ENCODE data around the gene RPS2. TPM values are rescaled to one million over a fixed set of nuclear protein-coding genes. Genes with fewer than 3 reads are reported as not detected.
A peak's percentile ranks its signal among the peaks of the same experiment; 100 is the strongest.

Gene RPS2
- total RNA-seq, 1 experiment from 2014 or later: 4,836 TPM

GRCh38 chr16:1929105-1929504 lies 35.5 kb downstream of the RPS2 start:
- no peak for DNase-seq (ENCODE audit: unreplicated experiment)

GRCh38 chr16:1926271-1926670 lies 38.4 kb downstream of the RPS2 start:
- POLR2A ChIA-PET: no interaction called here
- no peak for TF ChIP-seq CTCF (IDR thresholded peaks at IDR 0.05; ENCODE audit: unreplicated experiment)
- no TSS peak for BruUV-seq (replicated peaks)
- intact Hi-C loops (cut with micrococcal nuclease): no loop called here
- DNase-seq (ENCODE audit: unreplicated experiment): no peak
- H3K4me3 Mint-ChIP-seq (ENCODE audit: unreplicated experiment): no peak overlapping the region
- CTCF ChIA-PET: interaction anchor here (1.5 to 7.2 kb wide), 2 partner anchors 12 to 60 kb away, joined by 4 to 105 read pairs; no protein-coding TSS in a partner anchor
- H3K36me3 Mint-ChIP-seq (ENCODE audit: insufficient read depth, unreplicated experiment): peaks cover 7% of the 10 kb centered on the region
- no peaks in the 10 kb centered on the region for H3K4me1 Mint-ChIP-seq (ENCODE audit: insufficient read depth, unreplicated experiment)
- no peaks in the 10 kb centered on the region for H3K9me3 Mint-ChIP-seq (ENCODE audit: unreplicated experiment)
- no peak overlapping the region for H3K27ac Mint-ChIP-seq (ENCODE audit: low read depth, unreplicated experiment)
- peaks cover 5% of the 10 kb centered on the region for H3K27me3 Mint-ChIP-seq (ENCODE audit: insufficient read depth, unreplicated experiment)

More at GRCh38 chr16:1929105-1929504, 35.5 kb downstream of the RPS2 start:
- ChIA-PET POLR2A (interaction anchor here (0.7 to 1.9 kb wide), 3 partner anchors 36 to 102 kb away, joined by 3 to 7 read pairs (median 4); partner anchors contain the start of genes FAHD1 and RPS2), CTCF (interaction anchor here (0.5 to 7.2 kb wide), 16 partner anchors 9 to 238 kb away, joined by 3 to 105 read pairs (median 3); no protein-coding TSS in a partner anchor)
- no peaks in the 10 kb centered on the region for H3K4me1 Mint-ChIP-seq (ENCODE audit: insufficient read depth, unreplicated experiment)
- no peak for TF ChIP-seq CTCF (IDR thresholded peaks at IDR 0.05; ENCODE audit: unreplicated experiment)
- BruUV-seq (replicated peaks): no TSS peak
- no peak overlapping the region for H3K27ac Mint-ChIP-seq (ENCODE audit: low read depth, unreplicated experiment)
- H3K9me3 Mint-ChIP-seq (ENCODE audit: unreplicated experiment): no peaks in the 10 kb centered on the region
- H3K36me3 Mint-ChIP-seq (ENCODE audit: insufficient read depth, unreplicated experiment): peaks cover 7% of the 10 kb centered on the region
- peak overlapping the region; percentile 31 for H3K4me3 Mint-ChIP-seq (ENCODE audit: unreplicated experiment)
- intact Hi-C loops (cut with micrococcal nuclease): loop anchor here (2.0 kb wide), 1 partner anchor 64 kb away; no protein-coding TSS in a partner anchor
- no peaks in the 10 kb centered on the region for H3K27me3 Mint-ChIP-seq (ENCODE audit: insufficient read depth, unreplicated experiment)

GRCh38 chr16:1924095-1924494 lies 40.5 kb downstream of the RPS2 start:
- ChIA-PET CTCF (interaction anchor here (0.6 to 1.3 kb wide), 6 partner anchors 13 to 593 kb away, joined by 3 to 5 read pairs (median 3); no protein-coding TSS in a partner anchor), POLR2A (interaction anchor here (0.8 to 1.5 kb wide), 4 partner anchors 24 to 90 kb away, joined by 4 to 6 read pairs (median 4); partner anchors contain the start of gene RPS2)
- intact Hi-C loops (cut with micrococcal nuclease): no loop called here
- Mint-ChIP-seq H3K27ac (ENCODE audit: low read depth, unreplicated experiment) (no peak overlapping the region), H3K36me3 (ENCODE audit: insufficient read depth, unreplicated experiment) (peaks cover 3% of the 10 kb centered on the region), H3K4me3 (ENCODE audit: unreplicated experiment) (no peak overlapping the region), H3K4me1 (ENCODE audit: insufficient read depth, unreplicated experiment) (peaks cover 6% of the 10 kb centered on the region), H3K27me3 (ENCODE audit: insufficient read depth, unreplicated experiment) (peaks cover 27% of the 10 kb centered on the region), H3K9me3 (ENCODE audit: unreplicated experiment) (no peaks in the 10 kb centered on the region)
- no peak for TF ChIP-seq CTCF (IDR thresholded peaks at IDR 0.05; ENCODE audit: unreplicated experiment)
- no peak for DNase-seq (ENCODE audit: unreplicated experiment)
- no TSS peak for BruUV-seq (replicated peaks)

GRCh38 chr16:1923299-1924034 lies 41.2 kb downstream of the RPS2 start:
- intact Hi-C loops (cut with micrococcal nuclease): no loop called here
- no TSS peak for BruUV-seq (replicated peaks)
- Mint-ChIP-seq H3K4me3 (ENCODE audit: unreplicated experiment) (no peak overlapping the region), H3K4me1 (ENCODE audit: insufficient read depth, unreplicated experiment) (peaks cover 6% of the 10 kb centered on the region), H3K27ac (ENCODE audit: low read depth, unreplicated experiment) (no peak overlapping the region), H3K27me3 (ENCODE audit: insufficient read depth, unreplicated experiment) (peaks cover 33% of the 10 kb centered on the region), H3K36me3 (ENCODE audit: insufficient read depth, unreplicated experiment) (no peaks in the 10 kb centered on the region), H3K9me3 (ENCODE audit: unreplicated experiment) (no peaks in the 10 kb centered on the region)
- POLR2A ChIA-PET: interaction anchor here (0.8 to 1.5 kb wide), 4 partner anchors 23 to 89 kb away, joined by 4 to 6 read pairs (median 4); partner anchors contain the start of gene RPS2
- DNase-seq (ENCODE audit: unreplicated experiment): peak; percentile 39
- no peak for TF ChIP-seq CTCF (IDR thresholded peaks at IDR 0.05; ENCODE audit: unreplicated experiment)
- CTCF ChIA-PET: interaction anchor here (0.6 to 1.3 kb wide), 8 partner anchors 12 to 592 kb away, joined by 3 to 5 read pairs (median 3); no protein-coding TSS in a partner anchor

All from MCF 10A (cell line).